Epithelial cell of esophagus (primary cell): ENCODE data around the gene CCDC141.
"Not testable (repeated sequence)": the region's sequence is repeated elsewhere in the genome, so short reads cannot be mapped to it uniquely, and the experiment has no call there.

Source experiments
- DNase-seq: peaks from one replicate; pipeline ENCODE4 v3.0.0; 2010; ENCODE audit warnings: low read depth
- H3K4me3 ChIP-seq: 2 replicates; pipeline ENCODE4 v1.5.1; 2011; ENCODE audit warnings: mild to moderate bottlenecking, low read length, control low read depth
- CTCF ChIP-seq: IDR thresholded peaks from 2 replicates; pipeline ENCODE4 v1.5.1; 2011; ENCODE audit warnings: low read depth, mild to moderate bottlenecking, low read length, control low read depth, inconsistent platforms; ENCODE audit not compliant: insufficient read depth; ENCODE audit errors: missing control alignments

The CCDC141 gene

GRCh38 chr2:179072527-179072926 lies 22.6 kb upstream of the CCDC141 start:
- no peak for DNase-seq
- no peak overlapping the region for H3K4me3 ChIP-seq
- TF ChIP-seq CTCF = no peak

GRCh38 chr2:179071810-179072355 lies 21.9 kb upstream of the CCDC141 start:
- no peak overlapping the region for H3K4me3 ChIP-seq
- DNase-seq = no peak
- TF ChIP-seq CTCF = no peak

GRCh38 chr2:179070895-179071294 lies 21.0 kb upstream of the CCDC141 start:
- no peak for TF ChIP-seq CTCF
- no peak overlapping the region for H3K4me3 ChIP-seq
- no peak for DNase-seq

GRCh38 chr2:179069685-179070084 lies 19.7 kb upstream of the CCDC141 start:
- H3K4me3 ChIP-seq = no peak overlapping the region
- DNase-seq = no peak
- no peak for TF ChIP-seq CTCF

- no peak for TF ChIP-seq CTCF
- H3K4me3 ChIP-seq = no peak overlapping the region
- DNase-seq = no peak
These were observed 19.2 kb upstream of the CCDC141 start for GRCh38 chr2:179068991-179069643.

GRCh38 chr2:179059026-179059700 lies 9.2 kb upstream of the CCDC141 start:
- H3K4me3 ChIP-seq = no peak overlapping the region
- TF ChIP-seq CTCF = no peak
- DNase-seq = no peak

- no peak for TF ChIP-seq CTCF
- DNase-seq = no peak
- no peak overlapping the region for H3K4me3 ChIP-seq
These were observed 7.8 kb upstream of the CCDC141 start for GRCh38 chr2:179057737-179058136.

- H3K4me3 ChIP-seq, DNase-seq: not testable (repeated sequence)
These were observed 3.6 kb upstream of the CCDC141 start for GRCh38 chr2:179053568-179053967.
